22Rv1 (cell line): ENCODE measurements around the gene RHO.

Source experiments
- ZFX ChIP-seq: fragments of 450-650 bp; IDR thresholded peaks from 2 replicates; pipeline ENCODE4 v1.6.1; 2017; ENCODE audit warnings: antibody characterized with exemption, borderline replicate concordance
- TF ChIP-seq, protein P1 (sequence below): fragments of 450-650 bp; IDR thresholded peaks from 2 replicates; pipeline ENCODE4 v1.5.1; 2017; ENCODE audit warnings: mild to moderate bottlenecking

GRCh38 chr3:129565902-129566301 is 37.5 kb downstream of the RHO start:
- TF ChIP-seq, protein P1, sequence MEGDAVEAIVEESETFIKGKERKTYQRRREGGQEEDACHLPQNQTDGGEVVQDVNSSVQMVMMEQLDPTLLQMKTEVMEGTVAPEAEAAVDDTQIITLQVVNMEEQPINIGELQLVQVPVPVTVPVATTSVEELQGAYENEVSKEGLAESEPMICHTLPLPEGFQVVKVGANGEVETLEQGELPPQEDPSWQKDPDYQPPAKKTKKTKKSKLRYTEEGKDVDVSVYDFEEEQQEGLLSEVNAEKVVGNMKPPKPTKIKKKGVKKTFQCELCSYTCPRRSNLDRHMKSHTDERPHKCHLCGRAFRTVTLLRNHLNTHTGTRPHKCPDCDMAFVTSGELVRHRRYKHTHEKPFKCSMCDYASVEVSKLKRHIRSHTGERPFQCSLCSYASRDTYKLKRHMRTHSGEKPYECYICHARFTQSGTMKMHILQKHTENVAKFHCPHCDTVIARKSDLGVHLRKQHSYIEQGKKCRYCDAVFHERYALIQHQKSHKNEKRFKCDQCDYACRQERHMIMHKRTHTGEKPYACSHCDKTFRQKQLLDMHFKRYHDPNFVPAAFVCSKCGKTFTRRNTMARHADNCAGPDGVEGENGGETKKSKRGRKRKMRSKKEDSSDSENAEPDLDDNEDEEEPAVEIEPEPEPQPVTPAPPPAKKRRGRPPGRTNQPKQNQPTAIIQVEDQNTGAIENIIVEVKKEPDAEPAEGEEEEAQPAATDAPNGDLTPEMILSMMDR: no peak
- no peak for TF ChIP-seq ZFX
